Stimulated activated memory B cell treated with anti-CD40 and anti-IgM and Interleukin-4, amounts not matched to agents 10 μg/mL and 1 μg/mL and 100 μg/mL, for 72 hours (primary cell): Measurements from ENCODE around the gene RRAGA.
"Not testable (repeated sequence)": the region's sequence is repeated elsewhere in the genome, so short reads cannot be mapped to it uniquely, and the experiment has no call there.

Experiments
- ATAC-seq: fragments of 150-1000 bp; cut with Tn5 transposase; 2 replicates; pipeline ENCODE4 v1.10.0; 2021
- H3K27ac Mint-ChIP-seq: one replicate; pipeline ENCODE4 v1.8.0; 2022; ENCODE audit warnings: mild to moderate bottlenecking, mixed read lengths
- H3K27me3 Mint-ChIP-seq: one replicate; pipeline ENCODE4 v1.8.0; 2022; ENCODE audit warnings: mixed read lengths
- H3K36me3 Mint-ChIP-seq: one replicate; pipeline ENCODE4 v1.8.0; 2022; ENCODE audit warnings: mixed read lengths
- H3K4me1 Mint-ChIP-seq: one replicate; pipeline ENCODE4 v1.8.0; 2022; ENCODE audit warnings: mixed read lengths
- H3K4me3 Mint-ChIP-seq: one replicate; pipeline ENCODE4 v1.8.0; 2022; ENCODE audit warnings: mild to moderate bottlenecking, moderate library complexity, mixed read lengths
- H3K9me3 Mint-ChIP-seq: one replicate; pipeline ENCODE4 v1.8.0; 2022; ENCODE audit warnings: mixed read lengths

The RRAGA gene, protein sequence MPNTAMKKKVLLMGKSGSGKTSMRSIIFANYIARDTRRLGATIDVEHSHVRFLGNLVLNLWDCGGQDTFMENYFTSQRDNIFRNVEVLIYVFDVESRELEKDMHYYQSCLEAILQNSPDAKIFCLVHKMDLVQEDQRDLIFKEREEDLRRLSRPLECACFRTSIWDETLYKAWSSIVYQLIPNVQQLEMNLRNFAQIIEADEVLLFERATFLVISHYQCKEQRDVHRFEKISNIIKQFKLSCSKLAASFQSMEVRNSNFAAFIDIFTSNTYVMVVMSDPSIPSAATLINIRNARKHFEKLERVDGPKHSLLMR

DNA sequence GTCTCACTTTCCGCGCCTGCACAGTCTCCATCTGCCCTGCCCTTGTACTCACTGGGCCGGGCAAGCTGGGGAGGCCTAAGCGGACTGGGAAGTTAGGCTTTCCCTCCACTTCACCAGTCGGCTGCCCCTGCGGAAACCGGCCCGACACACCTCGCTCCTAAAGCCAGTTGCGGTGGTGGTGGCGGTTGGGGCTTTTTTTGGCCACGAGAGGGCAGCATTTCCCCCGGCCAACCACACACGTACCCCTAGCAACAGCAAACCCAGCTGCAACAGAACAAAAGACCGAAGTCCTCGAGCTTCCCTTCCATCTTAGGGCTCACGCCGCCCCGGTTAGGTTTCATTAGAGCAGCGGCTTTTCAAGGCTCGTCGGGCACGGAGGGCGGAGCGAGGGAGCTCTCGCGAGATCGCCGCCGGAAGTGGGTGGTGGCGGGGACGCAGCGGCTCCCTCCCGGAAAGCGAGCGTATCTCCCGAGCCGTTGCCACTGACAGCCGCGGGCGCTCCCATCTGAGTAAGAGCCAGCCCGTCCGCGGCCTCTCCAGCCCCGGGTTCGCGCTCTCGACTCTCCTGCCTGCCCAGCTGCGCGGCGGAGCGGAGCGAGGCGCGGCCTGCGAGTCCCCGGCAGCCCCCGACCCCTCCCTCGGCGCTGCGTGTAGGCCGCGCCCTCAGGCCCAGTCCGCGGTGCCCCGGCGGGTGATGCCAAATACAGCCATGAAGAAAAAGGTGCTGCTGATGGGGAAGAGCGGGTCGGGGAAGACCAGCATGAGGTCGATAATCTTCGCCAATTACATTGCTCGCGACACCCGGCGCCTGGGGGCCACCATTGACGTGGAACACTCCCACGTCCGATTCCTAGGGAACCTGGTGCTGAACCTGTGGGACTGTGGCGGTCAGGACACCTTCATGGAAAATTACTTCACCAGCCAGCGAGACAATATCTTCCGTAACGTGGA is at the start of gene RRAGA:
RRAGA (plus strand) TSS at position 462 of the 951 bp plus-strand sequence; CDS start at position 695, 233 bp downstream.
- H3K27me3 Mint-ChIP-seq = no peaks in the 10 kb centered on the region
- H3K4me3 Mint-ChIP-seq = peak within 1 kb of the TSS; percentile 98
- peaks cover 16% of the 10 kb centered on the region for H3K36me3 Mint-ChIP-seq
- peaks cover 24% of the 10 kb centered on the region for H3K4me1 Mint-ChIP-seq
- H3K27ac Mint-ChIP-seq = peak within 1 kb of the TSS; percentile 96
- no peaks in the 10 kb centered on the region for H3K9me3 Mint-ChIP-seq
- ATAC-seq = peak; percentile 96

DNA sequence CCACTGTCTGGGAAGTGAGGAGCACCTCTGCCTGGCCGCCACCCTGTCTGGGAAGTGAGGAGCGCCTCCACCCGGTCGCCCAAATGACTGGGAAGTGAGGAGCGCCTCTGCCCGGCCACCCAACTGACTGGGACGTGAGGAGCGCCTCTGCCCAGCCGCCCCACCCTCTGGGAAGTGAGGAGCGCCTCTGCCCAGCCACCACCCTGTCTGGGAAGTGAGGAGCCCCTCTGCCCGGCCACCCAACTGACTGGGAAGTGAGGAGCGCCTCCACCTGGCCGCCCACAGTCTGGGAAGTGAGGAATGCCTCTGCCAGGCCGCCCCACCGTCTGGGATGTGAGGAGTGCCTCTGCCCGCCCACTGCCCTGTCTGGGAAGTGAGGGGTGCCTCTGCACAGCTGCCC is 49.1 kb upstream of the RRAGA start:
- peaks cover 29% of the 10 kb centered on the region for H3K27me3 Mint-ChIP-seq
- ATAC-seq = no peak
- H3K36me3 Mint-ChIP-seq = no peaks in the 10 kb centered on the region
- peaks cover 6% of the 10 kb centered on the region for H3K9me3 Mint-ChIP-seq
- H3K27ac Mint-ChIP-seq = no peak overlapping the region
- H3K4me1 Mint-ChIP-seq = no peaks in the 10 kb centered on the region
- H3K4me3 Mint-ChIP-seq = no peak overlapping the region

DNA sequence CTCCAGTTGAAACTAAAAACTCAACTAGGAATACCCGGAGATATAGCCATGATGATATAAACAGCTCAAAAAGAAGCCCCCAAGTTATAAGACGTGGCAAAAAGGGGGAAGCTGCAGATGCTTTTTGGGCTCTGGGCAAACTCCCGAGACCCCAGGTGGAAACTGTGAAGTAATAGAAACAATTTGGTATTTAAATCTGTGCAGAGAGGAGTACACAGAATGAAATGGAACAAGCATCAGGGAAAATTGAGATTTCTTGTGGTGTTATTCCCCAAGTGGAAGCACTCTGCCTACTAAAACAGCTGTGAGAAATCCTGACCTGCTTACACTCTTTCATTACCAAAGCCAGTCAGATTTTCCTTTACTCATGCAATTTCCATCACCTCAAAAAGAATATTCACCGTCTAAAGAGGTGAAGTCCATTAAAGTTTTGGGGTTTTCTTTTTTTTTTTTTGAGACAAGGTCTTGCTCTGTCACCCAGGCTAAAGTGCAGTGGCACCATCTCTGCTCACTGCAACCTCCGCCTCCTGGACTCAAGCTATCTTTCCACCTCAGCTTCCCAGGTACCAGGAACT is 39.7 kb upstream of the RRAGA start:
- H3K27me3 Mint-ChIP-seq = no peaks in the 10 kb centered on the region
- no peaks in the 10 kb centered on the region for H3K9me3 Mint-ChIP-seq
- no peak for ATAC-seq
- H3K27ac Mint-ChIP-seq = no peak overlapping the region
- no peaks in the 10 kb centered on the region for H3K36me3 Mint-ChIP-seq
- no peak overlapping the region for H3K4me3 Mint-ChIP-seq
- H3K4me1 Mint-ChIP-seq = no peaks in the 10 kb centered on the region

DNA sequence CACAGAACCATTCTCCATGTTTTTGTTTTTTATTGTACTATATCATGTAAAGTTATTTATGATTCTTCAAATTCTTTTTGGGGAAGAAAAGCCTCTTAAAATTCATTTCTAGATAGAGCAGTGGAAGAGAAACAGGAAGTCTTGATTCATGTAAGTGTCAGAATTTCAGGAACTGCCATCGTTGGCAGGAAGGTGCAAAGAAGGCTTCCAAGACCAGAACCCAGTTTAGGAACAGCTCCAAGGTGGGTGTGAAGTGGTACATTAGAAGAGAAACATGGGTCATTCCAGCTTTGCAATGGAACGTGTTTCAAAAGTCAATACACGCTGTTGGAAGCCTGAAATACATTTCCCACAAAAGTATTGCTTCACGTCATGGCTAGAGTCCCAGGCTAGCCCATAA is 31.0 kb upstream of the RRAGA start:
- Mint-ChIP-seq H3K9me3 (peaks cover 3% of the 10 kb centered on the region), H3K27ac (no peak overlapping the region), H3K27me3 (peaks cover 16% of the 10 kb centered on the region), H3K36me3 (no peaks in the 10 kb centered on the region), H3K4me1 (no peaks in the 10 kb centered on the region), H3K4me3 (no peak overlapping the region)
- ATAC-seq = no peak

DNA sequence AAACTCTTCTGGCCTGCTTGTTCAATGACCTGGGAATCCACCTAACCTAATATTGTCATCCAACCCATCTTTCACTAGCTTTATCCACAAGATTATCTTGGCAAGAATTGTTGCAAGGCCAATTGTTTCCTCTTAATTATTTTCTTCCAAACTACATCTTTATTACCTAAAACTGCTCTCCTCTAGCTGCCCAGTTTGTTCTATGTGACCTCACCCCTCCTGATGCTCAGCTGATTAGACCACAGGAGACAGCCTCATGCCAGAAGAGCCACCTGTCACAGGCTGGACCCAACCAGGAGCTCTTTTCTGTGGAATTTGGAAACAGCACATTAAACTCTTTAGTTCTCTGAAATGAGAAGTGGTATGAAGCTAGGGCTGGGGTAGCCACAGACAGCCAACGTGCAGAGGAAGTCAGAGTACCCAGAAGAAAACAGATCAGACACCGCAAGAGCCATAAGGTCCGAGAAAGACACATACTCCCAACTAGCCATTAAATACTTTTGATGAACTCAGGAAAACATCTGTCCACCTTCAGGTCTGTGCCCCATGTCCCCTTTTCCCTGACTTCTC is 28.3 kb upstream of the RRAGA start:
- H3K27me3 Mint-ChIP-seq = peaks cover 24% of the 10 kb centered on the region
- H3K4me1 Mint-ChIP-seq = no peaks in the 10 kb centered on the region
- H3K36me3 Mint-ChIP-seq = no peaks in the 10 kb centered on the region
- ATAC-seq = no peak
- no peak overlapping the region for H3K27ac Mint-ChIP-seq
- H3K9me3 Mint-ChIP-seq = peaks cover 3% of the 10 kb centered on the region
- H3K4me3 Mint-ChIP-seq = no peak overlapping the region

DNA sequence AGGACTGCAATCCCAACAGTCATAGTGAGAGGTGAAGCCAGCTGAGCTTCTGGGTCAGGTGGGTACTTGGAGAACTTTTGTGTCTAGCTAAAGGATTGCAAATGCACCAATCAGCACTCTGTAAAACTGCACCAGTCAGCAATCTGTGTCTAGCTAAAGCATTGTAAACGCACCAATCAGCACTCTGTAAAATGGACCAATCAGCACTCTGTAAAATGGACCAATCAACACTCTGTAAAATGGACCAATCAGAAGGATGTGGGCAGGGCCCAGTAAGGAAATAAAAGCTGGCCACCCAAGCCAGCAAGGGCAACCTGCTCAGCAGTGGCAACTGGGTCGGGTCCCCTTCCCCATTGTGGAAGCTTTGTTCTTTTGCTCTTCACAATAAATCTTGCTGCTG is 27.6 kb upstream of the RRAGA start:
- Mint-ChIP-seq H3K27ac (peak overlapping the region; percentile 42), H3K27me3 (peaks cover 24% of the 10 kb centered on the region)
- H3K36me3 Mint-ChIP-seq, H3K4me1 Mint-ChIP-seq, H3K4me3 Mint-ChIP-seq, H3K9me3 Mint-ChIP-seq: not testable (repeated sequence)
- ATAC-seq = peak; percentile 21

DNA sequence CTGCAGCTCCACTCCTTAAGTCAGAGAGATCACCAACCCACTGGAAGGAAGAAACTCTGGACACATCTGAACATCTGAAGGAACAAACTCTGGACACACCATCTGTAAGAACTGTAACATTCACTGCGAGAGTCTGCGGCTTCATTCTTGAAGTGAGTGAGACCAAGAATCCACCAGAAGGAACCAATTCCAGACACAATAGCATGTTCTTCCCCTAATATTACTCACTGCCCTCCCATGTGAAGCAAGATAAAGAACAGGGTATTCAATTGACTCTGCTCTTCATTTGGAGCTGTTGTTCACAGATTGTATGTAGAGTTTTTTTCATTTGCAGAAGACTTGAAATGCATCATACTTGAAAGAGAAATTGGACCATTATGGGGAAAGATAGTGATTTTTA is 27.0 kb upstream of the RRAGA start:
- ATAC-seq = peak; percentile 61
- Mint-ChIP-seq H3K36me3 (no peaks in the 10 kb centered on the region), H3K27ac (peak overlapping the region; percentile 42), H3K4me3 (no peak overlapping the region), H3K9me3 (peaks cover 3% of the 10 kb centered on the region), H3K4me1 (no peaks in the 10 kb centered on the region), H3K27me3 (peaks cover 24% of the 10 kb centered on the region)

DNA sequence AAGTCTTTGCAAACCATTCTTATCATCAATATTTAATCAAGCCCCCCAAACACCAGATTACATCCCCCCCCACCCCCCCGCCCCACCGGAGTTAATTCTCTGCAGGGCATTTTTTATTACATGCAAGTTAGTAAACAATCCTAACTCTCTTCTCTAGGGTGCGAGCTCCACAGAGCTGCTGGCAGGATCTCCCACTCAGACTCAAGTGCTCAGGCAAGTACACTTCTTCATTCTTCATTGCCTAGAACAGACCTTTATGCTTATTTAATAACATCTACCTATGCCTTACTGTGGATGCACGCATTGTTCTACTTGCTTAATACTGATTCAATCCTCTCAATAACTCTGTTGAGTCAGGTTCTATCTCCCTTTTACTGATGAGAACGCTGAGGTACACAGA is 26.1 kb upstream of the RRAGA start:
- Mint-ChIP-seq H3K27ac (no peak overlapping the region), H3K4me1 (no peaks in the 10 kb centered on the region), H3K27me3 (peaks cover 24% of the 10 kb centered on the region), H3K4me3 (no peak overlapping the region), H3K9me3 (peaks cover 3% of the 10 kb centered on the region), H3K36me3 (no peaks in the 10 kb centered on the region)
- no peak for ATAC-seq

DNA sequence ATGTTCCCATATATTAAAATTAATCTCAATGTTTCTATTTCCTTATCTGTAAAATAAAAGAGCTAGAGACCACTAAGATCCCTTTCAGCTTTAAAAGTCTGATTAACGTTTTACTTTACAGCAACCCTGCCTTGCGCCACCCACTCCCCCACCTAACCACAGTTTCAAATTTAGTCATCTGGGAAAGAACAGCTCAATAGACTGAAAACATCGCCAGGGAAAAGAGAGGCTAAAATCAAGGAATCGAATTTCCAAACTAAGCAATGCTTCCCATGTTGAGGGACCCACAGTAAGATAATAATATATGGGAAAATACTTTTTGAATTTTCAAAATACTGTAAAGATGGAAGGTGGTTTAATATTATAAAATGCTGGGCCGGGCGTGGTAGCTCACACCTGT is 22.9 kb upstream of the RRAGA start:
- no peaks in the 10 kb centered on the region for H3K36me3 Mint-ChIP-seq
- no peak overlapping the region for H3K4me3 Mint-ChIP-seq
- no peaks in the 10 kb centered on the region for H3K9me3 Mint-ChIP-seq
- peaks cover 4% of the 10 kb centered on the region for H3K4me1 Mint-ChIP-seq
- H3K27me3 Mint-ChIP-seq = peaks cover 31% of the 10 kb centered on the region
- no peak overlapping the region for H3K27ac Mint-ChIP-seq
- ATAC-seq = no peak

DNA sequence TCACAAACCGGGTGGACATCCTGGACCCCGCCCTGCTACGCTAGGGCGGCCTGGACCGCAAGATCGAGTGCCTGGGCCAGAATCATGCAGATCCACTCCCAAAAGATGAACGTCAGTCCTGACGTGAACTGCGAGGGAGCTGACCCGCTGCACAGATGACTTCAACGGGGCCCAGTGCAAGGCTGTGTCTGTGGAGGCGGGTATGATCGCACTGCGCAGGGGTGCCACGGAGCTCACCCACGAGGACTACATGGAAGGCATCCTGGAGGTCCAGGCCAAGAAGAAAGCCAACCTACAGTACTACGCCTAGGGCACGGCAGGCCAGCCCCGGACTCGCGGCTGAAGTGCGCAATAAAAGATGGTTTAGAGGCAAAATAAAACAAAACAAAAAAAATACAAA is 21.4 kb upstream of the RRAGA start:
- peaks cover 27% of the 10 kb centered on the region for H3K27me3 Mint-ChIP-seq
- H3K9me3 Mint-ChIP-seq = no peaks in the 10 kb centered on the region
- no peaks in the 10 kb centered on the region for H3K36me3 Mint-ChIP-seq
- no peak overlapping the region for H3K4me3 Mint-ChIP-seq
- no peak overlapping the region for H3K27ac Mint-ChIP-seq
- ATAC-seq = no peak
- peaks cover 4% of the 10 kb centered on the region for H3K4me1 Mint-ChIP-seq

DNA sequence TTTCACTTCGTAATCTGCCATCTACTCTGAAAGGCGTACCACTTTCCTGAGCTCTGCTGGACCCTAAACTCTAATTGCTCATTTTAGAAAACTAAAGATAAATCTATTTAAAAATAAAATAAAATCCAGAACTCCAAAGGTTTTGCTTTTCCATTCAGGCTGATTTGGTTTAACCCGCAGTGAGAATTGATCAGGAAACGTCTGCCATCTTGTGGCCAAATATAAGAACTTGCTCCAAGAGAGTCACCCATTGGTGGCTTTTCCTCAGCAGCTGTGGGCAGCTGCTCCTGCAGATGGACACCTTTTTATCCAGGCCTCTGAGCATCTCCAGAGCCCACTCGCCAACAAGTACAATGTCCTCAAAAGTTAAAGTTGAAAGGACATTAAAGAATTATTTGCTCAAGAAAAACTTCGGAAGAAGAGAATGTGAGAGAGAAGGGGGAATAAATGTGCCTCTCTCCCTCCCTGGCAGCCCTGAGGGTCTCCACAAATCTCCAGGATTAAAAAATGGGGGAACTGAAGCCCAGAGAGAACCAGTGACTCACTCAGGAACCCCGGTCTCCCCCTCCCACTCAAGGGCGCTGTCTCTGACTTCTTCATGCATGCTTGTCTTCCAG is 20.3 kb upstream of the RRAGA start:
- no peak for ATAC-seq
- Mint-ChIP-seq H3K9me3 (no peaks in the 10 kb centered on the region), H3K27me3 (peaks cover 18% of the 10 kb centered on the region), H3K4me1 (peaks cover 4% of the 10 kb centered on the region), H3K36me3 (no peaks in the 10 kb centered on the region), H3K27ac (no peak overlapping the region), H3K4me3 (no peak overlapping the region)

DNA sequence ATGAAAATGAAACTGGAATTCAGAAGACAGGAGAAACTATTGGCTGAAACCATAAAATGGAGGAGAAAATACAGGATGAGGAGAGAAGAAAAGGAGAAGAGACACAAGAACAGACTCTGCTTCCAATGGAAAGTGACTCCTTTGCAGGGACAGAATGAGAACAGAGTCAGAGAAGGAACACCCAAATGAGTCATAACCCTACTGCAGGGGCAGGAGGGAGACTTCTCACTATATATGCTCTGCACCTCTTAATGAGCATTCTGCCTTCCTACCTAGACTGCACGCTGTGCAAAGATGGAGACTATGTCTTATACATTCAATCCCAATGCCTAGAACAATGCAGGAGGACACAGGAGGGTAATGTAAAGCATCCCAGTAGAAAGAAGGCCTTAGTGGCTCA is 18.3 kb upstream of the RRAGA start:
- H3K9me3 Mint-ChIP-seq = no peaks in the 10 kb centered on the region
- peak; percentile 62 for ATAC-seq

DNA sequence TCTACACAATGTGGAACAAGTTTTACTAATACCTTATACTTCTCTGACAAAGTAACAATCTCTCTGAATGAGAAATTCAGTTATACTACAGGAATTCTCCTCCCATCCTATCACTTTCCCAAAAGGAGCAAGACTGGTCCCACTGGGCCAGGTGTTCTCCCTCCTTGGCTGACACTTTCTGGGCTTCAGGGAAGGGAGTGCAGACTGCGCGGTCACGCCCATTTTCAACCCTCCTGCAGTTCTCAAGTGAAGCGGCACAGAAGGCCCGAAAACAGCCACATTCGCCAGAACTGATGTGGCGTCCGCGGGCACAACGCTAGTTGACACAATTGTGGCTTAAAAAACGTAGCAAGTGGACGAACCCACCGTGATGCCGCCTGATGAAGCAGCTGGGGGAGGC is 16.8 kb upstream of the RRAGA start:
- Mint-ChIP-seq H3K27ac (no peak overlapping the region), H3K4me3 (no peak overlapping the region), H3K9me3 (no peaks in the 10 kb centered on the region), H3K4me1 (peaks cover 4% of the 10 kb centered on the region), H3K27me3 (peaks cover 17% of the 10 kb centered on the region), H3K36me3 (no peaks in the 10 kb centered on the region)
- ATAC-seq = no peak

More for the DNA sequence above, 18.3 kb upstream of the RRAGA start:
- peaks cover 17% of the 10 kb centered on the region for H3K27me3 Mint-ChIP-seq
- H3K36me3 Mint-ChIP-seq = no peaks in the 10 kb centered on the region
- no peak overlapping the region for H3K4me3 Mint-ChIP-seq
- no peak overlapping the region for H3K27ac Mint-ChIP-seq
- peaks cover 4% of the 10 kb centered on the region for H3K4me1 Mint-ChIP-seq

DNA sequence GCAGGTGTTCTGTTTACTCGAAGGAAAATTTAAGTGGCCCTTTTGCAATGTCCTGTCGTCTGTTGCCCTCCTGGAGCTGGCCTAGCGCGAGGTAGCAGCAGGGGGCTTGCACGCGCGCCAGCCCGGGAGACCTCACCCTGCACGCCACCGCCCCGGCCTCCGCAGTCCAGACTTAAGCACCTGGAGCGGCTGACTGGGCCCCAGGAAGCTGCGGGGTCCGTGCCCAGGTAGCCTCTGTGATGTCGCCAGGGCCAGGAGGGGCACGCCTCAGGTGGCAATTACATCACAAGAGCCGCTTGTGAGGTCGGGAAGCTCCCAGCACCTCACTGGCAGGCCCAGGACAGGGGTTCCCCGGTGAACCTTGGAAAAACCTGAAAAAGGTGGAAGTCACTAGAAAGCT is 16.2 kb upstream of the RRAGA start, which contains the start of gene SAXO1:
SAXO1 (minus strand) TSS at position 195 of the 400 bp plus-strand sequence. CDS start 301 bp downstream, outside the sequence.
- Mint-ChIP-seq H3K4me3 (no peak within 1 kb of the TSS), H3K9me3 (no peaks in the 10 kb centered on the region), H3K4me1 (peaks cover 4% of the 10 kb centered on the region), H3K36me3 (no peaks in the 10 kb centered on the region), H3K27me3 (peaks cover 17% of the 10 kb centered on the region), H3K27ac (no peak within 1 kb of the TSS)
- ATAC-seq = no peak

DNA sequence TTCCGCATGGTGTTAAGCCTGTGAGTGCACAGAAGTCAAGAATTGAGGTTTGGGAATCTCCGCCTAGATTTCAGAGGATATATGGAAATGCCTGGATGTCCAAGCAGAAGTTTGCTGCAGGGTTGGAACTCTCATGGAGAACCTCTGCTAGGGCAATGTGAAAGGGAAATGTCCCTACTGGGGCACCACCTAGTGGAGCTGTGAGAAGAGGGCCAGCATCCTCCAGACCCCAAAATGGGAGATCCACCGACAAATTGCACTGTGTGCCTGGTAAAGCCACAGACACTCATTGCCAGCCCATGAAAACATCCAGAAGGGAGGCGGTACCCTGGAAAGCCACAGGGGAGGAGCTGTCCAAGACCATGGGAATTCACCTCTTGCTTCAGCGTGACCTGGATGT is 12.6 kb upstream of the RRAGA start:
- H3K36me3 Mint-ChIP-seq = no peaks in the 10 kb centered on the region
- no peak for ATAC-seq
- no peaks in the 10 kb centered on the region for H3K4me1 Mint-ChIP-seq
- no peak overlapping the region for H3K27ac Mint-ChIP-seq
- no peak overlapping the region for H3K4me3 Mint-ChIP-seq
- no peaks in the 10 kb centered on the region for H3K9me3 Mint-ChIP-seq
- H3K27me3 Mint-ChIP-seq = no peaks in the 10 kb centered on the region
